Ectodermal cell (in vitro differentiated cells): ENCODE data around the gene TMEM121.
"Not testable (repeated sequence)": the region's sequence is repeated elsewhere in the genome, so short reads cannot be mapped to it uniquely, and the experiment has no call there.

Experiments
- H3K27ac ChIP-seq: 2 replicates; pipeline ENCODE4 v1.7.0; 2013; ENCODE audit warnings: mild to moderate bottlenecking, low read depth, low read length; ENCODE audit not compliant: insufficient read depth, poor library complexity, severe bottlenecking
- H3K27me3 ChIP-seq: 2 replicates; pipeline ENCODE4 v1.7.0; 2013; ENCODE audit warnings: mild to moderate bottlenecking, low read length; ENCODE audit not compliant: insufficient read depth, control insufficient read depth, poor library complexity, severe bottlenecking
- H3K36me3 ChIP-seq: one replicate; pipeline ENCODE4 v1.7.0; 2013; ENCODE audit warnings: low read length; ENCODE audit not compliant: control insufficient read depth, insufficient read depth
- H3K4me1 ChIP-seq: one replicate; pipeline ENCODE4 v1.7.0; 2013; ENCODE audit warnings: low read length; ENCODE audit not compliant: control insufficient read depth, insufficient read depth
- H3K4me3 ChIP-seq: 2 replicates; pipeline ENCODE4 v1.7.0; 2013; ENCODE audit warnings: low read depth, low read length, control low read depth; ENCODE audit not compliant: insufficient read depth
- H3K9me3 ChIP-seq: 2 replicates; pipeline ENCODE4 v1.7.0; 2013; ENCODE audit warnings: mild to moderate bottlenecking, low read length, moderate library complexity; ENCODE audit not compliant: control insufficient read depth
- WGBS, 2 experiments: methylation state at CpG; one replicate each; pipeline ENCODE4 v1.1.7; 2013; ENCODE audit warnings: missing lambda C conversion rate in 2 of 2; 5-methylcytosine and 5-hydroxymethylcytosine counted together

TMEM121 gene

DNA sequence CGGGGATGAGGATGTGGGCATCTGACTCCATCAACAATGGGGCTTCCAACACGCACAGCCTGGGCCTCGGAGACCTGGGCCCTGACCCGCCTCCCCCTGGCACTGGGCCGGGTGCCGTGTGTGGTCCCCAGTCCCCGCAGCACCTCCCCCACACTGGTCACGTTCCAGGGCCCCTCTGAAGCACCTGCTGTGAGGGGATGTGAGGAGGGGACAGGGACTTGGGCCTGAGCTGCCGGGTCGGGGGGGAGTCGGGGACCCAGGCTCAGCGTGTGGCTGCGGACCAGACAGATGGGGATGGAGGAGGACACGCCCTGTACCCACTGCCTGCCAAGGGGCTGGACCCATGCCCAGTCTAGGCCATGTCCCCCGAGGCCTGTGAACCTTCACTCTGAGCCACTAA, 45.7 kb downstream of the TMEM121 start:
- not testable (repeated sequence) for H3K27me3 ChIP-seq, H3K4me3 ChIP-seq, H3K4me1 ChIP-seq, H3K9me3 ChIP-seq, H3K36me3 ChIP-seq, H3K27ac ChIP-seq
- no CpG with 5 or more reads among the region's 15 CpGs for WGBS, 2 experiments

DNA sequence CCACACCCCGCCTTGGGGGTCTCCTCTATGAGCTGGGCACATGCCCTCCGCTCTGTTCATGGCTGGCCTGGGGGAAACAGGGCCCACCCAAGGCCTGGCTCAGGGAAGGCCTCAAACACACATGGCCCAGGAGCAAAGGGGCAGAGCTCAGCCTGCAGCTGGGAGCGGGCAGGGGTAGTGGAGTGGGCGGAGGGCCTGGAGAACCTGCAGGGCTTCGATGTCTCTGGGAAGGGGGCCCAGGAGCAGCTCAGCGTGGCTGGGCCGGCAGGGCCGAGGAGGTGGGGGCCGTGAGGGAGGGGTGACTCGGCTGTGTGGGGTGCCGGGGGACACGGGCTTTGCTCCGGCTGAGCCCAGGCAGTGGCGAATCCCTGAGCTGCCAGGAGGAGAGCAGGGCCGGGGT, 47.5 kb downstream of the TMEM121 start:
- not testable (repeated sequence) for H3K27me3 ChIP-seq, H3K4me1 ChIP-seq, H3K36me3 ChIP-seq, H3K9me3 ChIP-seq, H3K4me3 ChIP-seq, H3K27ac ChIP-seq
- WGBS, 2 experiments, result 86 to 90% methylated on average over 8 to 14 of the region's 15 CpGs

DNA sequence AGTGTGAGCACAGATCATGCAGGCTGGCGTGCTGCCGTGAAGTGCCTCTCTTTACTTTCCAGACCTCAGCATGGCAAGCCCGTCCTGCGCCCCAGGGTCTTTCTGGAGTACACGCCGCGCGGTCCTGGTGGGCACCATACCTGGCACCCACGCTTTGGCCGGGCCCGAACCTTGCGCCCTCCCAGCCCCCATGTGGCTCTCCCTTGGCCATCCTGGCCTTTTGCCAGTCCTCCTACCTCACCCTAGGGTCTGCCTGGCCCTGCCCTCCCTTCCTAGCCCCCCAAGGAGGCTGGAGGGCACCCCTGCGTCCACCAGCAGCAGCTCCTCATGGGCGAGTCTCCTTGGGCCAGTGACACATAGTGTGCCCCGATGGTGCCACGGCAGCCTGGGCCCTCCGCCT, 48.0 kb downstream of the TMEM121 start:
- H3K27ac ChIP-seq, H3K4me1 ChIP-seq, H3K27me3 ChIP-seq, H3K4me3 ChIP-seq, H3K36me3 ChIP-seq, H3K9me3 ChIP-seq: not testable (repeated sequence)
- 87 to 91% methylated on average over 4 of the region's 17 CpGs for WGBS, 2 experiments

DNA sequence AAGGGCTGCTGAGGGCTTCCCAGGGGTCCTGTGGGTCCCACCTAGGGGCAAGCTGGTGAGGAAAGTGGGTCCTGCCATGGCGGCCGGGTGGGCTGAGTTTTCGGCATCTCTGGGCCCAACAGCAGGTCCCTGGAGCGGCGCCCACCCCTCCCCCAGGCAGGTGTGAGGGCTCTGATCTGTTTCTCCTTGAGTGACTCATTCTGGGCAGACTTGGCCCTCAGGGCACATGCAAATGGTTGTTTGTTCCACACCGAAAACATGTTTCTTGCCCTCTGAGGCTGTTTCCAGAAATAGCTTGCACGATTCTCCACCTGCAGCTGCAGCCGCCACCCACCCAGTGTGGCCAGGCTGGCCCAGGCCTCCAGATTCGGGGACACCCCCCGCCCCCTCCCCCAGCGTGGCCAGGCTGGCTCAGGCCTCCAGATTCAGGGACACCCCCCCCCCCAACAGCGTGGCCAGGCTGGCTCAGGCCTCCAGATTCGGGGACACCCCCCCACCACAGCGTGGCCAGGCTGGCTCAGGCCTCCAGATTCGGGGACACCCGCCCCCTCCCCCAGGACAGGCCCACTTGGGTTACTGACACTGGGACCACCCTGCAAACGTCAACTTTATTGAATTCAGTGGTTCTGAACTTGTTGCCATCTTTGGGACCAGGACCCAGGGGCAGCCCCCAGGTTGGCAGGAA, 48.8 kb downstream of the TMEM121 start:
- H3K4me3 ChIP-seq, H3K9me3 ChIP-seq, H3K36me3 ChIP-seq, H3K4me1 ChIP-seq, H3K27me3 ChIP-seq, H3K27ac ChIP-seq: not testable (repeated sequence)
- WGBS, 2 experiments, result no CpG with 5 or more reads among the region's 17 CpGs

DNA sequence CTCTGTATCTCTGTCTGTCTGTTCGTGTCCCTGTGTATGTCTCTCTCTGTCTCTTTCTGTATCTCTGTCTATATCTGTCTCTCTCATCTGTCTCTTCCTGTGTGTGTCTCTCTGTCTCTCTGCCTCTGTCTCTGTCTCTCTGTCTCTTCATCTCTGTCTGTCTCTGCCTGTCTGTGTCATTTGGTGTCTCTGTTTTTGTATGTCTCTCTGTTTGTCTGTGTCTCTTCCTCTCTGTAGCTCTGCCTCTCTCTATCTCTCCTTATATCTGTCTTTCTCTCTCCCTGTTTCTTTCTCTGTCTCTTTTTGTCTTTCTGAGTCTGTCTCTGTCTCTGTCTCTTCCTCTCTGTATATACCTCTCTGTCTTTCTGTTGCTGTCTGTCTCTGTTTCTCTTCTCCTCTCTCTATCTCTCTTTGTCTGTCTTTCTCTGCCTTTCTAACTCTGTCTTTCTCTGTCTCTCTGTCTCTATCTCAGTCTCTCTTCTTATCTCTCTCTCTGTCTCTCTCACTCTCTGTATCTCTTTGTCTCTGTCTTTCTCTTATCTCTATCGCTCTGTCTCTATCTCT, 50.2 kb downstream of the TMEM121 start:
- no peak overlapping the region for H3K4me3 ChIP-seq
- H3K4me1 ChIP-seq, result no peaks in the 10 kb centered on the region
- no peaks in the 10 kb centered on the region for H3K27me3 ChIP-seq
- WGBS, 2 experiments, result 72 to 77% methylated on average over 2 of the region's 2 CpGs
- H3K9me3 ChIP-seq, result no peaks in the 10 kb centered on the region
- no peaks in the 10 kb centered on the region for H3K36me3 ChIP-seq
- H3K27ac ChIP-seq, result no peak overlapping the region

DNA sequence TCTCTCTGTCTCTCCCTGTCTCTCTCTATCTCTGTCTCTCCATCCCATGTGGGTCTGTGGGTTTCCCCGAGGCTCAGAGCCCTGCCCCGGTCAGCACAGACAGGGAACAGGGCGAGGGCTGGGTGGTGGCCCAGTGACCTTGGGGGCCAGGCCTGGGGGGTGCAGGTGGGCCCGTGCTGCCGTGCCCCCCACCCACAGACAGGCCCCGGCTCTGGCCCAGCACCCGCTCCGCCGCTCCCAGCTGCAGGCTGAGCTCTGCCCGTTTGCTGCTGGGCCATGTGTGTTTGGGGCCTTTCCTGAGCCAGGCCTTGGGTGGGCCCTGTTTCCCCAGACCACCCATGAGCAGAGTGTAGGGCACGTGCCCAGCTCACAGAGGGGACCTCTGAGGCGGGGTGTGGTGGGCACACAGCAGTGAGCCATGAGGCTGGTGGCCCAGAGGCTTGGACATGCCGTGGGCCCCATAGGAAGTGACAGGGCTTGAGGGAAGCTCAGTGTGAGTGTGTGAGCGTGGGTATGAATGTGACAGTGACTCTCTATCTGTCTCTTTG, 51.0 kb downstream of the TMEM121 start:
- Histone ChIP-seq H3K36me3 (no peaks in the 10 kb centered on the region), H3K9me3 (no peaks in the 10 kb centered on the region), H3K27me3 (no peaks in the 10 kb centered on the region), H3K4me3 (no peak overlapping the region), H3K27ac (no peak overlapping the region), H3K4me1 (no peaks in the 10 kb centered on the region)
- WGBS, 2 experiments, result 82% methylated on average over 14 of the region's 14 CpGs

DNA sequence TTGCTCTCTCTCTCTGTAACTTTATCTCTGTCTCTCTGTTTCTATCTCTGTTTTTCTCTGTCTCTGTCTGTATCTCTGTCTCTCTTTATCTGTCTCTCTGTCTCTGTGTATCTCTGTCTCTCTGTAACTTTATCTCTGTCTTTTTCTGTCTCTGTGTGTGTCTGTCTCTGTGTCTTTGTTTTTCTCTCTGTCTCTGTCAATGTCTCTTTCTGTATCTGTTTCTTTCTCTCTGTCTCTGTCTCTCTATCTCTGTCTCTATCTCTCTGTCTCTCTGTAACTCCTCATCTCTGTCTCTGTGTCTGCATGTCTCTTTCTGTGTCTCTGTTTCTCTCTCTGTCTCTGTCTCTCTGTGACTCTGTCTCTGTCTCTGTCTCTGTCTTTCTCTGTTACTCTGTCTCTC, 51.7 kb downstream of the TMEM121 start:
- no peaks in the 10 kb centered on the region for H3K4me1 ChIP-seq
- H3K27ac ChIP-seq, result no peak overlapping the region
- H3K4me3 ChIP-seq, result no peak overlapping the region
- H3K36me3 ChIP-seq, result no peaks in the 10 kb centered on the region
- H3K9me3 ChIP-seq, result no peaks in the 10 kb centered on the region
- no peaks in the 10 kb centered on the region for H3K27me3 ChIP-seq

DNA sequence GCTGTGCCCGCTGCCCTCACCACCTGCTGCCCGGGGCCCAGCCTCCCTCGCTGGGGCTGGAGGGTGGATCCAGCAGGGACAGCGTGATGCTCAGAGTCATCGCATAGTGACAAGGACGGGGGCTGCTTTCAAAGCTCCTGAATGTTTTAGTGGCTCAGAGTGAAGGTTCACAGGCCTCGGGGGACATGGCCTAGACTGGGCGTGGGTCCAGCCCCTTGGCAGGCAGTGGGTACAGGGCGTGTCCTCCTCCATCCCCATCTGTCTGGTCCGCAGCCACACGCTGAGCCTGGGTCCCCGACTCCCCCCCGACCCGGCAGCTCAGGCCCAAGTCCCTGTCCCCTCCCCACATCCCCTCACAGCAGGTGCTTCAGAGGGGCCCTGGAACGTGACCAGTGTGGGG, 52.8 kb downstream of the TMEM121 start:
- not testable (repeated sequence) for H3K27ac ChIP-seq, H3K4me3 ChIP-seq, H3K36me3 ChIP-seq, H3K4me1 ChIP-seq, H3K27me3 ChIP-seq, H3K9me3 ChIP-seq
- no CpG with 5 or more reads among the region's 15 CpGs for WGBS, 2 experiments
